PC-3 (cell line): ENCODE data around the gene KSR2. TPM values are rescaled to one million over a fixed set of nuclear protein-coding genes. Genes with fewer than 3 reads are reported as not detected.

ENCODE experiments used
- ATAC-seq: fragments of 200-7000 bp; cut with Tn5 transposase; 2 replicates; pipeline ENCODE4 v1.9.1; 2020; ENCODE audit warnings: mild to moderate bottlenecking, moderate library complexity
- BruUV-seq: library from RNA; stranded (reverse); fragments of 400-500 nt; replicated peaks from 2 replicates; lab custom pipeline; 2021; lab: Mats Ljungman, UMichigan
- CTCF ChIA-PET: fragments of 300-600 bp; sonication (Branson Sonifier 250); formaldehyde crosslinking; loops from one replicate; lab custom pipeline; 2022; ENCODE audit warnings: antibody characterized with exemption; lab: Charles Lee
- POLR2A ChIA-PET: fragments of 300-600 bp; sonication (Branson Sonifier 250); formaldehyde crosslinking; loops from one replicate; lab custom pipeline; 2022; ENCODE audit warnings: antibody characterized with exemption; ENCODE audit not compliant: unreplicated experiment; lab: Charles Lee
- DNase-seq: peaks from one replicate; pipeline ENCODE4 v3.0.0-alpha.2; 2015
- H2AFZ ChIP-seq: fragments of 300-600 bp; sonication (generic); 2 replicates; pipeline ENCODE4 v1.6.0; 2016; ENCODE audit warnings: antibody characterized with exemption, low read length
- H3F3A ChIP-seq: fragments of 300-600 bp; sonication (generic); one replicate; pipeline ENCODE4 v1.6.0; 2017; ENCODE audit warnings: antibody characterized with exemption, low read length, control low read depth, mild to moderate bottlenecking; ENCODE audit not compliant: unreplicated experiment
- H3K27ac ChIP-seq: fragments of 300-600 bp; sonication (generic); 2 replicates; pipeline ENCODE4 v1.5.1; 2016; ENCODE audit warnings: mild to moderate bottlenecking, low read length
- H3K27me3 ChIP-seq: fragments of 300-600 bp; sonication (generic); 2 replicates; pipeline ENCODE4 v1.6.1; 2016; ENCODE audit warnings: low read length, mixed read lengths
- H3K36me3 ChIP-seq: fragments of 300-600 bp; sonication (generic); 2 replicates; pipeline ENCODE4 v1.6.1; 2016; ENCODE audit warnings: low read depth, mixed run types, low read length, mixed read lengths
- H3K4me1 ChIP-seq: fragments of 300-600 bp; sonication (generic); 2 replicates; pipeline ENCODE4 v1.5.1; 2016; ENCODE audit warnings: low read length; ENCODE audit not compliant: insufficient read depth
- H3K4me2 ChIP-seq: fragments of 300-600 bp; sonication (generic); 2 replicates; pipeline ENCODE4 v1.6.0; 2016; ENCODE audit warnings: low read length
- H3K4me3 ChIP-seq: fragments of 300-600 bp; sonication (generic); 2 replicates; pipeline ENCODE4 v1.5.1; 2016; ENCODE audit warnings: mild to moderate bottlenecking, low read length, mixed read lengths
- H3K79me2 ChIP-seq: fragments of 300-600 bp; sonication (generic); 2 replicates; pipeline ENCODE4 v1.6.1; 2017; ENCODE audit warnings: low read length, mixed read lengths
- H3K9ac ChIP-seq: fragments of 300-600 bp; sonication (generic); 2 replicates; pipeline ENCODE4 v1.6.0; 2016; ENCODE audit warnings: mild to moderate bottlenecking, low read length
- H3K9me2 ChIP-seq: fragments of 300-600 bp; sonication (generic); replicated peaks from 2 replicates; pipeline ENCODE4 v1.6.1; 2016; ENCODE audit warnings: mixed run types, low read length, mixed read lengths
- H3K9me3 ChIP-seq: fragments of 300-600 bp; sonication (generic); 2 replicates; pipeline ENCODE4 v1.6.1; 2016; ENCODE audit warnings: low read length, mixed read lengths
- H4K20me1 ChIP-seq: fragments of 300-600 bp; sonication (generic); 2 replicates; pipeline ENCODE4 v1.6.1; 2016; ENCODE audit warnings: low read length, mixed read lengths
- CTCF ChIP-seq: fragments of 300-600 bp; sonication (generic); conservative IDR thresholded peaks from 2 replicates; pipeline ENCODE4 v1.5.1; 2017; ENCODE audit warnings: antibody characterized with exemption, low read depth, mild to moderate bottlenecking, low read length
- EZH2 ChIP-seq: fragments of 300-600 bp; sonication (generic); IDR thresholded peaks from one replicate; pipeline ENCODE4 v1.6.1; 2017; ENCODE audit warnings: antibody characterized with exemption, mild to moderate bottlenecking, low read length; ENCODE audit not compliant: unreplicated experiment
- EZH2phosphoT487 ChIP-seq: fragments of 300-600 bp; sonication (generic); IDR thresholded peaks from 2 replicates; pipeline ENCODE4 v1.6.1; 2018; ENCODE audit warnings: mild to moderate bottlenecking, antibody characterized with exemption, low read length, borderline replicate concordance
- intact Hi-C: fragments of 100-400 bp; cut with micrococcal nuclease; formaldehyde crosslinking; loops from 2 replicates; pipeline ENCODE4 v1.9.0; 2023
- total RNA-seq: library from RNA; depleted of rRNA; stranded (reverse); fragments of >200 nt; gene quantifications from 2 replicates; pipeline ENCODE4 v1.2.3, GENCODE V29; 2014

The KSR2 gene
- total RNA-seq, 1 experiment from 2014 or later, result 0.80 TPM

- Histone ChIP-seq H3K9me2 (no peaks in the 10 kb centered on the region), H3K4me2 (no peak overlapping the region), H3K9me3 (no peaks in the 10 kb centered on the region), H2AFZ (no peak overlapping the region), H3K36me3 (no peaks in the 10 kb centered on the region), H3K4me1 (0 out of 2 replicates have a peak, but pooled peaks cover 4% of the 10 kb centered on the region), H3F3A (no peaks in the 10 kb centered on the region), H4K20me1 (no peaks in the 10 kb centered on the region), H3K4me3 (no peak overlapping the region), H3K9ac (no peak overlapping the region), H3K79me2 (no peaks in the 10 kb centered on the region), H3K27ac (no peak overlapping the region), H3K27me3 (no peaks in the 10 kb centered on the region)
- intact Hi-C loops, result no loop called here
- POLR2A ChIA-PET, result no interaction called here
- no TSS peak for BruUV-seq
- TF ChIP-seq EZH2phosphoT487, result no peak
- TF ChIP-seq EZH2, result no peak
- no peak for TF ChIP-seq CTCF
- CTCF ChIA-PET, result interaction anchor here (1.3 kb wide), 1 partner anchor 75 kb away, joined by 6 read pairs; no protein-coding TSS in a partner anchor
- DNase-seq, result peak; percentile 76
- ATAC-seq, result peak; percentile 75
Observed at GRCh38 chr12:117441751-117442150, 527.0 kb downstream of the KSR2 start.

GRCh38 chr12:117440384-117440783, 528.4 kb downstream of the KSR2 start:
- DNase-seq (no peak), ATAC-seq (no peak)
- no peak overlapping the region for H3K4me3 ChIP-seq
- no peaks in the 10 kb centered on the region for H4K20me1 ChIP-seq
- ChIA-PET POLR2A (no interaction called here), CTCF (no interaction called here)
- no peaks in the 10 kb centered on the region for H3K36me3 ChIP-seq
- H3K79me2 ChIP-seq, result no peaks in the 10 kb centered on the region
- H3K9me3 ChIP-seq, result no peaks in the 10 kb centered on the region
- no peak overlapping the region for H3K4me2 ChIP-seq
- no peak for TF ChIP-seq CTCF
- no peak for TF ChIP-seq EZH2
- no peak for TF ChIP-seq EZH2phosphoT487
- H3K9ac ChIP-seq, result no peak overlapping the region
- H3K9me2 ChIP-seq, result no peaks in the 10 kb centered on the region
- H3F3A ChIP-seq, result no peaks in the 10 kb centered on the region
- no peak overlapping the region for H3K27ac ChIP-seq
- no peaks in the 10 kb centered on the region for H3K27me3 ChIP-seq
- 0 out of 2 replicates have a peak, but pooled peaks cover 4% of the 10 kb centered on the region for H3K4me1 ChIP-seq
- intact Hi-C loops, result no loop called here
- BruUV-seq, result no TSS peak
- no peak overlapping the region for H2AFZ ChIP-seq

GRCh38 chr12:117439531-117440001, 529.2 kb downstream of the KSR2 start:
- Histone ChIP-seq H3K27ac (no peak overlapping the region), H3K4me3 (no peak overlapping the region), H3F3A (no peaks in the 10 kb centered on the region), H3K9me2 (no peaks in the 10 kb centered on the region), H4K20me1 (no peaks in the 10 kb centered on the region), H3K79me2 (no peaks in the 10 kb centered on the region), H3K9me3 (no peaks in the 10 kb centered on the region), H3K9ac (no peak overlapping the region), H3K4me2 (no peak overlapping the region), H3K27me3 (no peaks in the 10 kb centered on the region), H3K4me1 (0 out of 2 replicates have a peak, but pooled peaks cover 4% of the 10 kb centered on the region), H3K36me3 (no peaks in the 10 kb centered on the region), H2AFZ (no peak overlapping the region)
- no TSS peak for BruUV-seq
- CTCF ChIA-PET, result no interaction called here
- intact Hi-C loops, result no loop called here
- ATAC-seq (no peak), DNase-seq (no peak)
- TF ChIP-seq EZH2phosphoT487 (no peak), CTCF (no peak), EZH2 (no peak)
- POLR2A ChIA-PET, result no interaction called here
